GM23338 (cell line): ENCODE data around the gene UFD1. TPM values are rescaled to one million over a fixed set of nuclear protein-coding genes. Genes with fewer than 3 reads are reported as not detected.

Experiments used
- ATAC-seq: fragments of 200-7000 bp; cut with Tn5 transposase; 3 replicates; pipeline ENCODE4 v1.9.1; 2020
- DNase-seq: peaks from one replicate; pipeline ENCODE4 v3.0.0-alpha.2; 2015; ENCODE audit warnings: low spot score
- H2AFZ ChIP-seq: fragments of 200-600 bp; sonication (generic); 2 replicates; pipeline ENCODE4 v1.8.0; 2016; ENCODE audit warnings: antibody characterized with exemption, mild to moderate bottlenecking, moderate library complexity
- H3F3A ChIP-seq: fragments of 200-600 bp; sonication (generic); replicated peaks from 2 replicates; pipeline ENCODE4 v1.8.0; 2017; ENCODE audit warnings: antibody characterized with exemption, mixed run types, low read depth
- H3K27ac ChIP-seq: fragments of 200-600 bp; sonication (generic); 2 replicates; pipeline ENCODE4 v1.6.1; 2016; ENCODE audit warnings: low read depth
- H3K27me3 ChIP-seq: fragments of 200-600 bp; sonication (generic); 2 replicates; pipeline ENCODE4 v1.8.0; 2016; ENCODE audit warnings: mild to moderate bottlenecking, mixed run types, moderate library complexity; ENCODE audit not compliant: insufficient read depth
- H3K36me3 ChIP-seq: fragments of 200-600 bp; sonication (generic); 2 replicates; pipeline ENCODE4 v1.8.0; 2016; ENCODE audit warnings: mild to moderate bottlenecking; ENCODE audit not compliant: insufficient read depth
- H3K4me1 ChIP-seq: fragments of 200-600 bp; sonication (generic); 2 replicates; pipeline ENCODE4 v1.8.0; 2016; ENCODE audit warnings: mild to moderate bottlenecking, moderate library complexity; ENCODE audit not compliant: insufficient read depth
- H3K4me2 ChIP-seq: fragments of 200-600 bp; sonication (generic); 2 replicates; pipeline ENCODE4 v1.7.1; 2017; ENCODE audit warnings: mixed run types
- H3K4me3 ChIP-seq: fragments of 200-600 bp; sonication (generic); 2 replicates; pipeline ENCODE4 v1.6.1; 2016; ENCODE audit warnings: mixed run types
- H3K79me2 ChIP-seq: fragments of 200-600 bp; sonication (generic); replicated peaks from 2 replicates; pipeline ENCODE4 v1.8.0; 2017; ENCODE audit warnings: mild to moderate bottlenecking; ENCODE audit not compliant: insufficient read depth
- H3K9me2 ChIP-seq: fragments of 200-600 bp; sonication (generic); 2 replicates; pipeline ENCODE4 v1.8.0; 2017; ENCODE audit not compliant: insufficient read depth
- H4K20me1 ChIP-seq: fragments of 200-600 bp; sonication (generic); replicated peaks from 2 replicates; pipeline ENCODE4 v1.8.0; 2017; ENCODE audit warnings: mild to moderate bottlenecking; ENCODE audit not compliant: insufficient read depth
- H3K27ac Mint-ChIP-seq: 2 replicates; pipeline ENCODE4 v1.8.0; 2020; ENCODE audit warnings: inconsistent platforms, mild to moderate bottlenecking, moderate library complexity, mixed read lengths
- H3K27me3 Mint-ChIP-seq: 3 replicates; pipeline ENCODE4 v1.8.0; 2022; ENCODE audit warnings: low read depth, mild to moderate bottlenecking, moderate library complexity, mixed read lengths, inconsistent platforms; ENCODE audit not compliant: insufficient read depth, poor library complexity
- H3K36me3 Mint-ChIP-seq: 3 replicates; pipeline ENCODE4 v1.8.0; 2021; ENCODE audit warnings: low read depth, mild to moderate bottlenecking, inconsistent platforms, moderate library complexity, mixed read lengths
- H3K4me1 Mint-ChIP-seq: 3 replicates; pipeline ENCODE4 v1.8.0; 2020; ENCODE audit warnings: mild to moderate bottlenecking, inconsistent platforms, mixed read lengths
- H3K4me3 Mint-ChIP-seq: 3 replicates; pipeline ENCODE4 v1.8.0; 2021; ENCODE audit warnings: moderate library complexity, mild to moderate bottlenecking, inconsistent platforms, mixed read lengths
- H3K9me3 Mint-ChIP-seq: 3 replicates; pipeline ENCODE4 v1.8.0; 2020; ENCODE audit warnings: moderate library complexity, mild to moderate bottlenecking, inconsistent platforms, mixed read lengths
- CREB1 ChIP-seq: fragments of 250-450 bp; sonication (Bioruptor Pico); IDR thresholded peaks from 2 replicates; pipeline ENCODE4 v1.5.0; 2020; ENCODE audit warnings: low read depth, mild to moderate bottlenecking, moderate library complexity
- CTCF ChIP-seq, 2 experiments: fragments of 200-600 bp in 1 of 2; sonication (generic) in 1 of 2; conservative IDR thresholded peaks; 2 replicates each; pipeline versions ENCODE4 v1.5.1 to v1.6.1; 2016 to 2017; ENCODE audit warnings: antibody characterized with exemption in 2 of 2, low read depth in 2 of 2, mild to moderate bottlenecking in 2 of 2, moderate library complexity in 1 of 2
- ETS1 ChIP-seq: IDR thresholded peaks from 2 replicates; pipeline ENCODE4 v1.6.1; 2016; ENCODE audit warnings: antibody characterized with exemption
- EZH2 ChIP-seq: fragments of 200-600 bp; sonication (generic); IDR thresholded peaks from one replicate; pipeline ENCODE4 v1.8.0; 2017; ENCODE audit warnings: antibody characterized with exemption, mild to moderate bottlenecking, low read depth; ENCODE audit not compliant: unreplicated experiment
- EZH2phosphoT487 ChIP-seq: fragments of 200-600 bp; sonication (generic); IDR thresholded peaks from one replicate; pipeline ENCODE4 v1.8.1; 2018; ENCODE audit warnings: antibody characterized with exemption; ENCODE audit not compliant: unreplicated experiment
- JUNB ChIP-seq: IDR thresholded peaks from one replicate; pipeline ENCODE4 v1.6.1; 2016; ENCODE audit warnings: antibody characterized with exemption; ENCODE audit not compliant: unreplicated experiment
- NANOG ChIP-seq: IDR thresholded peaks from 2 replicates; pipeline ENCODE4 v1.6.1; 2016; ENCODE audit warnings: antibody characterized with exemption, borderline replicate concordance
- POLR2AphosphoS5 ChIP-seq: IDR thresholded peaks from 2 replicates; pipeline ENCODE4 v1.6.1; 2016; ENCODE audit warnings: antibody characterized with exemption, low read depth
- STAT1 ChIP-seq: IDR thresholded peaks from one replicate; pipeline ENCODE4 v1.6.1; 2016; ENCODE audit warnings: antibody characterized with exemption; ENCODE audit not compliant: unreplicated experiment
- ZNF331 ChIP-seq: fragments of 250-450 bp; sonication (Bioruptor Pico); IDR thresholded peaks from 2 replicates; pipeline ENCODE4 v1.5.0; 2020; ENCODE audit warnings: low read depth, mild to moderate bottlenecking, moderate library complexity
- polyA plus RNA-seq: library from polyadenylated mRNA; unstranded; fragments of >200 nt; fragmentation: Nextera tagmentation; extraction: Ambion mirVana; gene quantifications from 2 replicates; pipeline ENCODE4 v1.2.1, GENCODE V29; 2016
- total RNA-seq: library from RNA; depleted of rRNA; stranded (reverse); fragments of >200 nt; shearing (Covaris generic); gene quantifications from 2 replicates; pipeline ENCODE4 v1.2.3, GENCODE V29; 2014
- TF ChIP-seq, protein P1 (sequence below): IDR thresholded peaks from one replicate; pipeline ENCODE4 v1.6.1; 2018; ENCODE audit warnings: antibody characterized with exemption; ENCODE audit not compliant: unreplicated experiment

Gene UFD1
- total and polyA plus RNA-seq, 2 experiments from 2014 or later = 53.5 to 93.8 TPM

DNA sequence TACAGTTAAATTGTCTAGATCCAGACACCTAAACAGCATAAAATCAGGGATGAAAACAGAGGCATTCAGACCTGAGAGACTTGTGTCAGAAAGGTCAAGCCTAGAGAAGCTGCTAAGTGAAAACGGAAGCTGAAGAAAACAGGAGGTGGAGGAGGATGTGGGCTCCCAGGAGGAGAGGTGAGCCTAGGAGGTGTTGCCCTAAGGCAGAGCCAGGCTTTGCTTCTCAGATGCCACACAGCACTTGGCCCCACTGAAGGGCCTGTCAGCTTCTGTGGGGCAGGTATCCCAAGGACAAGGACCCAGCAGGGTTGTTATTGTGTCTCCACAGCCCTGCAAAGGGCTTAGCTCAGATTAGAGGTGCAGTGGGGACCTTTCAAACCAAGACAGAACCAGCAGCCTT is 14.4 kb downstream of the UFD1 start:
- Mint-ChIP-seq H3K36me3 (peaks cover 71% of the 10 kb centered on the region), H3K9me3 (no peaks in the 10 kb centered on the region), H3K27me3 (no peaks in the 10 kb centered on the region), H3K4me1 (no peaks in the 10 kb centered on the region), H3K4me3 (no peak overlapping the region), H3K27ac (no peak overlapping the region)
- Histone ChIP-seq H3K4me1 (no peaks in the 10 kb centered on the region), H3K36me3 (peaks cover 35% of the 10 kb centered on the region), H3K79me2 (no peaks in the 10 kb centered on the region), H3K27ac (no peak overlapping the region), H3K9me2 (no peaks in the 10 kb centered on the region), H3K4me2 (no peak overlapping the region), H2AFZ (no peak overlapping the region), H3K4me3 (no peak overlapping the region), H4K20me1 (peaks cover 11% of the 10 kb centered on the region), H3K27me3 (no peaks in the 10 kb centered on the region), H3F3A (no peaks in the 10 kb centered on the region)
- no peak for DNase-seq
- ATAC-seq = no peak
- no peak for TF ChIP-seq NANOG
- no peak for TF ChIP-seq ZNF331 (CRISPR knock-in tag)
- TF ChIP-seq EZH2 = no peak
- TF ChIP-seq, protein P1, sequence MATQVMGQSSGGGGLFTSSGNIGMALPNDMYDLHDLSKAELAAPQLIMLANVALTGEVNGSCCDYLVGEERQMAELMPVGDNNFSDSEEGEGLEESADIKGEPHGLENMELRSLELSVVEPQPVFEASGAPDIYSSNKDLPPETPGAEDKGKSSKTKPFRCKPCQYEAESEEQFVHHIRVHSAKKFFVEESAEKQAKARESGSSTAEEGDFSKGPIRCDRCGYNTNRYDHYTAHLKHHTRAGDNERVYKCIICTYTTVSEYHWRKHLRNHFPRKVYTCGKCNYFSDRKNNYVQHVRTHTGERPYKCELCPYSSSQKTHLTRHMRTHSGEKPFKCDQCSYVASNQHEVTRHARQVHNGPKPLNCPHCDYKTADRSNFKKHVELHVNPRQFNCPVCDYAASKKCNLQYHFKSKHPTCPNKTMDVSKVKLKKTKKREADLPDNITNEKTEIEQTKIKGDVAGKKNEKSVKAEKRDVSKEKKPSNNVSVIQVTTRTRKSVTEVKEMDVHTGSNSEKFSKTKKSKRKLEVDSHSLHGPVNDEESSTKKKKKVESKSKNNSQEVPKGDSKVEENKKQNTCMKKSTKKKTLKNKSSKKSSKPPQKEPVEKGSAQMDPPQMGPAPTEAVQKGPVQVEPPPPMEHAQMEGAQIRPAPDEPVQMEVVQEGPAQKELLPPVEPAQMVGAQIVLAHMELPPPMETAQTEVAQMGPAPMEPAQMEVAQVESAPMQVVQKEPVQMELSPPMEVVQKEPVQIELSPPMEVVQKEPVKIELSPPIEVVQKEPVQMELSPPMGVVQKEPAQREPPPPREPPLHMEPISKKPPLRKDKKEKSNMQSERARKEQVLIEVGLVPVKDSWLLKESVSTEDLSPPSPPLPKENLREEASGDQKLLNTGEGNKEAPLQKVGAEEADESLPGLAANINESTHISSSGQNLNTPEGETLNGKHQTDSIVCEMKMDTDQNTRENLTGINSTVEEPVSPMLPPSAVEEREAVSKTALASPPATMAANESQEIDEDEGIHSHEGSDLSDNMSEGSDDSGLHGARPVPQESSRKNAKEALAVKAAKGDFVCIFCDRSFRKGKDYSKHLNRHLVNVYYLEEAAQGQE = no peak

- peaks cover 66% of the 10 kb centered on the region for H3K36me3 Mint-ChIP-seq
- H3K4me1 Mint-ChIP-seq = no peaks in the 10 kb centered on the region
- no peaks in the 10 kb centered on the region for H3K27me3 Mint-ChIP-seq
- H3K27ac ChIP-seq = no peak overlapping the region
- ATAC-seq = no peak
- no peak overlapping the region for H3K4me2 ChIP-seq
- no peaks in the 10 kb centered on the region for H3F3A ChIP-seq
- peaks cover 31% of the 10 kb centered on the region for H3K36me3 ChIP-seq
- no peaks in the 10 kb centered on the region for H3K9me2 ChIP-seq
- H3K4me3 ChIP-seq = no peak overlapping the region
- H3K27ac Mint-ChIP-seq = no peak overlapping the region
- H3K4me3 Mint-ChIP-seq = no peak overlapping the region
- H3K4me1 ChIP-seq = no peaks in the 10 kb centered on the region
- no peaks in the 10 kb centered on the region for H3K9me3 Mint-ChIP-seq
- no peaks in the 10 kb centered on the region; the same call in 1 of the 2 replicates for H3K79me2 ChIP-seq
- no peak overlapping the region for H2AFZ ChIP-seq
- no peak for TF ChIP-seq EZH2phosphoT487
- TF ChIP-seq, protein P1 = no peak
- no peak for TF ChIP-seq CREB1
- no peak for TF ChIP-seq POLR2AphosphoS5
- TF ChIP-seq ZNF331 (CRISPR knock-in tag) = no peak
- TF ChIP-seq JUNB = no peak
- TF ChIP-seq STAT1 = no peak
- no peak for TF ChIP-seq ETS1
- TF ChIP-seq NANOG = no peak
- no peak for TF ChIP-seq CTCF (conservative IDR thresholded peaks at IDR 0.05; ENCODE audit: low read depth in 2 of 2)
- no peak for TF ChIP-seq EZH2
- H4K20me1 ChIP-seq = peaks cover 11% of the 10 kb centered on the region
- DNase-seq = no peak
- no peaks in the 10 kb centered on the region for H3K27me3 ChIP-seq
These were observed 15.2 kb downstream of the UFD1 start for GRCh38 chr22:19463491-19464469.
